HG02970 (cell line): ENCODE data around the gene EFS.

Experiments used
- ATAC-seq: cut with Tn5 transposase; IDR thresholded peaks from one replicate; pipeline ENCODE4 v1.9.1; 2021; ENCODE audit warnings: mild to moderate bottlenecking, moderate library complexity, moderate number of reproducible peaks; ENCODE audit not compliant: unreplicated experiment, low FRiP score

EFS gene

GRCh38 chr14:23379366-23380196, 14.6 kb upstream of the EFS start:
- no peak for ATAC-seq

- no peak for ATAC-seq
Measured at GRCh38 chr14:23378612-23379220, 13.7 kb upstream of the EFS start.

GRCh38 chr14:23377573-23378563, 12.9 kb upstream of the EFS start:
- no peak for ATAC-seq

GRCh38 chr14:23377198-23377550, 12.2 kb upstream of the EFS start:
- ATAC-seq: no peak

- ATAC-seq: no peak
Measured at GRCh38 chr14:23376482-23377197, 11.7 kb upstream of the EFS start, which contains the start of gene CMTM5. CMTM5 (plus strand) TSS chr14:23377046; CDS start chr14:23377252, 206 bp downstream.

GRCh38 chr14:23375527-23376251, 10.7 kb upstream of the EFS start:
- ATAC-seq: no peak

GRCh38 chr14:23373041-23373440, 8.1 kb upstream of the EFS start:
- no peak for ATAC-seq

GRCh38 chr14:23372509-23372908, 7.5 kb upstream of the EFS start, which contains the start of gene IL25:
IL25 (plus strand) TSS chr14:23372809.
- no peak for ATAC-seq

- ATAC-seq: no peak
Measured at GRCh38 chr14:23371865-23372264, 6.9 kb upstream of the EFS start.

- no peak for ATAC-seq
Measured at GRCh38 chr14:23370221-23370620, 5.2 kb upstream of the EFS start.

GRCh38 chr14:23366426-23366921, 1.5 kb upstream of the EFS start:
- ATAC-seq: no peak

GRCh38 chr14:23365732-23366425, 907 bp upstream of the EFS start:
- no peak for ATAC-seq

- no peak for ATAC-seq
Measured at GRCh38 chr14:23364164-23365035, 572 bp downstream of the EFS start.

- ATAC-seq: no peak
Measured at GRCh38 chr14:23362200-23362599, 2.8 kb downstream of the EFS start.

GRCh38 chr14:23361763-23362162, 3.2 kb downstream of the EFS start:
- ATAC-seq: no peak

- no peak for ATAC-seq
Measured at GRCh38 chr14:23361320-23361719, 3.7 kb downstream of the EFS start.

GRCh38 chr14:23360496-23360895, 4.5 kb downstream of the EFS start:
- ATAC-seq: no peak
